Ishikawa (cell line): ENCODE measurements around the gene EXOC1L.

Experiments used
- CEBPB ChIP-seq: IDR thresholded peaks from 2 replicates; pipeline ENCODE4 v1.6.1; 2012
- EP300 ChIP-seq: IDR thresholded peaks from 2 replicates; pipeline ENCODE4 v1.6.1; 2012; ENCODE audit warnings: borderline replicate concordance
- NFIC ChIP-seq: IDR thresholded peaks from 2 replicates; pipeline ENCODE4 v1.6.1; 2012
- RAD21 ChIP-seq: IDR thresholded peaks from 2 replicates; pipeline ENCODE4 v1.6.1; 2012; ENCODE audit warnings: low read depth
- REST ChIP-seq: IDR thresholded peaks from 2 replicates; pipeline ENCODE4 v1.6.1; 2012; ENCODE audit warnings: low read depth, mild to moderate bottlenecking
- TAF1 ChIP-seq: IDR thresholded peaks from 2 replicates; pipeline ENCODE4 v1.6.1; 2012; ENCODE audit warnings: low read depth, mild to moderate bottlenecking
- TCF12 ChIP-seq: IDR thresholded peaks from 2 replicates; pipeline ENCODE4 v1.6.1; 2012; ENCODE audit warnings: low read depth
- TEAD4 ChIP-seq: IDR thresholded peaks from 2 replicates; pipeline ENCODE4 v1.6.1; 2012
- USF1 ChIP-seq: IDR thresholded peaks from 2 replicates; pipeline ENCODE4 v1.6.1; 2012
- YY1 ChIP-seq: IDR thresholded peaks from 2 replicates; pipeline ENCODE4 v1.6.1; 2012; ENCODE audit warnings: low read depth
- TF ChIP-seq, protein P1 (sequence below): IDR thresholded peaks from 2 replicates; pipeline ENCODE4 v1.6.1; 2012

- TF ChIP-seq TEAD4 = no peak
- no peak for TF ChIP-seq EP300
- no peak for TF ChIP-seq CEBPB
- no peak for TF ChIP-seq REST
- TF ChIP-seq RAD21 = no peak
- no peak for TF ChIP-seq NFIC
- no peak for TF ChIP-seq TCF12
- TF ChIP-seq, protein P1, sequence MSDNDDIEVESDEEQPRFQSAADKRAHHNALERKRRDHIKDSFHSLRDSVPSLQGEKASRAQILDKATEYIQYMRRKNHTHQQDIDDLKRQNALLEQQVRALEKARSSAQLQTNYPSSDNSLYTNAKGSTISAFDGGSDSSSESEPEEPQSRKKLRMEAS = no peak
- TF ChIP-seq USF1 = no peak
- no peak for TF ChIP-seq YY1
- no peak for TF ChIP-seq TAF1
Measured at GRCh38 chr4:55808632-55809031, 11.0 kb upstream of the EXOC1L start.
